Body of pancreas (tissue), 4 donors: Measurements from ENCODE around the gene SPSB1.

ENCODE experiments used
- CTCF ChIP-seq, 7 experiments: fragments of 450-650 bp in 4 of 7; fragments of 200-600 bp in 3 of 7; sonication (generic) in 3 of 7; IDR thresholded peaks; one replicate each; pipeline ENCODE4 v1.5.1; 2016 to 2019; ENCODE audit warnings: antibody characterized with exemption in 7 of 7
- POLR2A ChIP-seq, 3 donors: fragments of 450-650 bp; IDR thresholded peaks; one replicate each; pipeline ENCODE4 v1.6.1; 2016; ENCODE audit warnings: antibody characterized with exemption in 3 of 3, mild to moderate bottlenecking in 2 of 3

GRCh38 chr1:9316512-9316911 is 23.8 kb downstream of the SPSB1 start:
- no peak for TF ChIP-seq CTCF (IDR thresholded peaks at IDR 0.05)
- TF ChIP-seq POLR2A (IDR thresholded peaks at IDR 0.05), result no peak
